SK-N-SH treated with all-trans-retinoic acid at 6 μM for 48 hours (cell line): ENCODE measurements around the gene FHOD1.

Experiments
- ATAC-seq: fragments of 200-7000 bp; cut with Tn5 transposase; 3 replicates; pipeline ENCODE4 v1.9.1; 2020; ENCODE audit warnings: mild to moderate bottlenecking, moderate library complexity
- ARNTL ChIP-seq: fragments of 450-650 bp; formaldehyde crosslinking; IDR thresholded peaks from 2 replicates; pipeline ENCODE4 v1.5.0; 2020; ENCODE audit warnings: low read depth, mild to moderate bottlenecking, moderate library complexity, borderline replicate concordance
- CREB5 ChIP-seq: fragments of 250-450 bp; sonication (Bioruptor Pico); IDR thresholded peaks from 2 replicates; pipeline ENCODE4 v1.5.1; 2020; ENCODE audit warnings: low read depth, mild to moderate bottlenecking, moderate library complexity
- CSDC2 ChIP-seq: fragments of 250-450 bp; sonication (Bioruptor Pico); IDR thresholded peaks from 2 replicates; pipeline ENCODE4 v1.5.0; 2020; ENCODE audit warnings: mild to moderate bottlenecking, moderate library complexity
- CSRNP3 ChIP-seq: fragments of 250-450 bp; sonication (Bioruptor Pico); IDR thresholded peaks from 2 replicates; pipeline ENCODE4 v1.5.1; 2021; ENCODE audit warnings: mild to moderate bottlenecking, moderate library complexity
- ESRRG ChIP-seq: fragments of 250-450 bp; sonication (Bioruptor Pico); IDR thresholded peaks from 2 replicates; pipeline ENCODE4 v1.6.1; 2021; ENCODE audit warnings: mild to moderate bottlenecking
- GLIS3 ChIP-seq: fragments of 250-450 bp; sonication (Bioruptor Pico); IDR thresholded peaks from 2 replicates; pipeline ENCODE4 v1.5.0; 2020; ENCODE audit warnings: mild to moderate bottlenecking, moderate library complexity
- ISL1 ChIP-seq: fragments of 250-450 bp; sonication (Bioruptor Pico); IDR thresholded peaks from 2 replicates; pipeline ENCODE4 v2.1.2; 2022; ENCODE audit warnings: mild to moderate bottlenecking, moderate library complexity
- POU6F1 ChIP-seq: fragments of 250-450 bp; sonication (Bioruptor Pico); IDR thresholded peaks from 2 replicates; pipeline ENCODE4 v1.8.0; 2021; ENCODE audit warnings: low read depth, mild to moderate bottlenecking, moderate library complexity, borderline replicate concordance
- PPARA ChIP-seq: fragments of 250-450 bp; sonication (Bioruptor Pico); IDR thresholded peaks from 2 replicates; pipeline ENCODE4 v1.5.0; 2020; ENCODE audit warnings: mild to moderate bottlenecking, borderline replicate concordance
- RARB ChIP-seq: fragments of 250-450 bp; sonication (Bioruptor Pico); IDR thresholded peaks from 2 replicates; pipeline ENCODE4 v1.8.0; 2021; ENCODE audit warnings: mild to moderate bottlenecking, moderate library complexity
- TOX ChIP-seq: fragments of 250-450 bp; sonication (Bioruptor Pico); IDR thresholded peaks from 2 replicates; pipeline ENCODE4 v1.8.0; 2021; ENCODE audit warnings: mild to moderate bottlenecking, moderate library complexity, borderline replicate concordance
- ZC3H10 ChIP-seq: fragments of 250-450 bp; sonication (Bioruptor Pico); IDR thresholded peaks from 2 replicates; pipeline ENCODE4 v1.5.1; 2021; ENCODE audit warnings: mild to moderate bottlenecking, moderate library complexity
- ZFP3 ChIP-seq: fragments of 250-450 bp; sonication (Bioruptor Pico); IDR thresholded peaks from 2 replicates; pipeline ENCODE4 v1.5.0; 2020; ENCODE audit warnings: mild to moderate bottlenecking, moderate library complexity
- ZFP30 ChIP-seq: fragments of 450-650 bp; formaldehyde crosslinking; IDR thresholded peaks from 2 replicates; pipeline ENCODE4 v1.5.0; 2022; ENCODE audit warnings: mild to moderate bottlenecking, moderate library complexity
- ZNF565 ChIP-seq: fragments of 450-650 bp; formaldehyde crosslinking; conservative IDR thresholded peaks from 2 replicates; pipeline ENCODE4 v1.5.0; 2020; ENCODE audit warnings: low read depth, mild to moderate bottlenecking, moderate library complexity
- ZNF70 ChIP-seq: fragments of 450-650 bp; formaldehyde crosslinking; IDR thresholded peaks from 2 replicates; pipeline ENCODE4 v1.5.0; 2020; ENCODE audit warnings: mild to moderate bottlenecking, moderate library complexity
- ZNF8 ChIP-seq: fragments of 450-650 bp; formaldehyde crosslinking; IDR thresholded peaks from 2 replicates; pipeline ENCODE4 v1.5.0; 2020; ENCODE audit warnings: mild to moderate bottlenecking, moderate library complexity
- TF ChIP-seq, protein P1 (sequence below): fragments of 250-450 bp; sonication (Bioruptor Pico); IDR thresholded peaks from 2 replicates; pipeline ENCODE4 v1.5.0; 2020; ENCODE audit warnings: mild to moderate bottlenecking, moderate library complexity
- TF ChIP-seq, protein P2 (sequence below): fragments of 250-450 bp; sonication (Bioruptor Pico); IDR thresholded peaks from 2 replicates; pipeline ENCODE4 v1.8.0; 2020; ENCODE audit warnings: mild to moderate bottlenecking, moderate library complexity, borderline replicate concordance

FHOD1 gene

DNA sequence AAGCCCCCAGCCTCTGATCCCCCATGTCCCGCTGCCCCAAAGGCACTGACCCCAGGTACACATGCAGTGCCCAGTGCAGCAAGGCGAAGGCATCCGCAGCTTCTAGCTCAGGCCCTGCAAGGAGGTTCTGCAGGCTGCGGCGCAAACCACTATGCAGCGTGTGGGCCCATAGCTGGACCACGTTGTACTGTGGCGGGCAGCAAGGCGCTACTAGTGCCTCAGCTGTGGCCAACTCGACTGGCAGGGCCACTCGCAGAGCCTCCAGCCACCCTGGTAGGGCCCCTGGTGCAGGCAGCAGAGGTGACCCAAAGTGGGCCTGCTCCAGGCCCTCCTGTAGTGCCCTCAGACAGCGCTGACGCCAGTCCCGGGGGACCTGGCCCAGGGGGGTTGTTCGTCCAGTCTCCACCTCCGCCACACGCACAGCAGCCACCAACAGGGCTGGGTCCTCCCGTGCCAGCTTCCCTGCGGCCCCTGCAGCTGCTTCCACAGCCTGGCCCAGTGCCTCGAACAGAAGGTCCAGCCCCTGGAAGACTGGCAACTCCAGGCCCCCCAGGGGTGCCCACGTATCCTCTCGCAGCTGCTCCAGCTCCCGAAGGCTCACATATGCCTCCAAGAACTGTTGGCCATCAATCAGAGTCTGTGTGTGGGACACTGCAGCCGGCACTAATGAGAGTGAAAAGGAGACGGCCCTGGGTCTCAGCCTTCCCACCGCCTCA lies 59.9 kb downstream of the FHOD1 start:
- TF ChIP-seq TOX (CRISPR knock-in tag) (no peak), CSRNP3 (no peak), ESRRG (CRISPR knock-in tag) (no peak), CREB5 (CRISPR knock-in tag) (no peak), ZFP30 (CRISPR knock-in tag) (no peak), POU6F1 (CRISPR knock-in tag) (no peak), ZFP3 (CRISPR knock-in tag) (no peak), ZC3H10 (CRISPR knock-in tag) (no peak)
- TF ChIP-seq, protein P1, sequence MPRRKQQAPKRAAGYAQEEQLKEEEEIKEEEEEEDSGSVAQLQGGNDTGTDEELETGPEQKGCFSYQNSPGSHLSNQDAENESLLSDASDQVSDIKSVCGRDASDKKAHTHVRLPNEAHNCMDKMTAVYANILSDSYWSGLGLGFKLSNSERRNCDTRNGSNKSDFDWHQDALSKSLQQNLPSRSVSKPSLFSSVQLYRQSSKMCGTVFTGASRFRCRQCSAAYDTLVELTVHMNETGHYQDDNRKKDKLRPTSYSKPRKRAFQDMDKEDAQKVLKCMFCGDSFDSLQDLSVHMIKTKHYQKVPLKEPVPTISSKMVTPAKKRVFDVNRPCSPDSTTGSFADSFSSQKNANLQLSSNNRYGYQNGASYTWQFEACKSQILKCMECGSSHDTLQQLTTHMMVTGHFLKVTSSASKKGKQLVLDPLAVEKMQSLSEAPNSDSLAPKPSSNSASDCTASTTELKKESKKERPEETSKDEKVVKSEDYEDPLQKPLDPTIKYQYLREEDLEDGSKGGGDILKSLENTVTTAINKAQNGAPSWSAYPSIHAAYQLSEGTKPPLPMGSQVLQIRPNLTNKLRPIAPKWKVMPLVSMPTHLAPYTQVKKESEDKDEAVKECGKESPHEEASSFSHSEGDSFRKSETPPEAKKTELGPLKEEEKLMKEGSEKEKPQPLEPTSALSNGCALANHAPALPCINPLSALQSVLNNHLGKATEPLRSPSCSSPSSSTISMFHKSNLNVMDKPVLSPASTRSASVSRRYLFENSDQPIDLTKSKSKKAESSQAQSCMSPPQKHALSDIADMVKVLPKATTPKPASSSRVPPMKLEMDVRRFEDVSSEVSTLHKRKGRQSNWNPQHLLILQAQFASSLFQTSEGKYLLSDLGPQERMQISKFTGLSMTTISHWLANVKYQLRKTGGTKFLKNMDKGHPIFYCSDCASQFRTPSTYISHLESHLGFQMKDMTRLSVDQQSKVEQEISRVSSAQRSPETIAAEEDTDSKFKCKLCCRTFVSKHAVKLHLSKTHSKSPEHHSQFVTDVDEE (CRISPR knock-in tag): no peak
- no peak for ATAC-seq

- TF ChIP-seq CSDC2 (CRISPR knock-in tag): no peak
- no peak for TF ChIP-seq ZNF565 (CRISPR knock-in tag)
- TF ChIP-seq ZNF8 (CRISPR knock-in tag): no peak
- TF ChIP-seq RARB (CRISPR knock-in tag): no peak
- TF ChIP-seq GLIS3 (CRISPR knock-in tag): no peak
- TF ChIP-seq CSRNP3: no peak
- no peak for TF ChIP-seq ISL1 (CRISPR knock-in tag)
- TF ChIP-seq ZNF70 (CRISPR knock-in tag): no peak
- no peak for TF ChIP-seq ZC3H10 (CRISPR knock-in tag)
- no peak for TF ChIP-seq ZFP30 (CRISPR knock-in tag)
- TF ChIP-seq ARNTL (CRISPR knock-in tag): no peak
Observed at GRCh38 chr16:67186550-67186950, 60.7 kb downstream of the FHOD1 start.

GRCh38 chr16:67185651-67186134 lies 61.6 kb downstream of the FHOD1 start:
- TF ChIP-seq CSDC2 (CRISPR knock-in tag): no peak
- TF ChIP-seq ZNF70 (CRISPR knock-in tag): no peak
- no peak for TF ChIP-seq ESRRG (CRISPR knock-in tag)
- no peak for TF ChIP-seq ZFP30 (CRISPR knock-in tag)
- no peak for TF ChIP-seq TOX (CRISPR knock-in tag)
- TF ChIP-seq PPARA: no peak
- no peak for TF ChIP-seq GLIS3 (CRISPR knock-in tag)
- TF ChIP-seq ZC3H10 (CRISPR knock-in tag): no peak
- TF ChIP-seq, protein P1 (CRISPR knock-in tag): no peak
- no peak for TF ChIP-seq ZFP3 (CRISPR knock-in tag)
- TF ChIP-seq, protein P2, sequence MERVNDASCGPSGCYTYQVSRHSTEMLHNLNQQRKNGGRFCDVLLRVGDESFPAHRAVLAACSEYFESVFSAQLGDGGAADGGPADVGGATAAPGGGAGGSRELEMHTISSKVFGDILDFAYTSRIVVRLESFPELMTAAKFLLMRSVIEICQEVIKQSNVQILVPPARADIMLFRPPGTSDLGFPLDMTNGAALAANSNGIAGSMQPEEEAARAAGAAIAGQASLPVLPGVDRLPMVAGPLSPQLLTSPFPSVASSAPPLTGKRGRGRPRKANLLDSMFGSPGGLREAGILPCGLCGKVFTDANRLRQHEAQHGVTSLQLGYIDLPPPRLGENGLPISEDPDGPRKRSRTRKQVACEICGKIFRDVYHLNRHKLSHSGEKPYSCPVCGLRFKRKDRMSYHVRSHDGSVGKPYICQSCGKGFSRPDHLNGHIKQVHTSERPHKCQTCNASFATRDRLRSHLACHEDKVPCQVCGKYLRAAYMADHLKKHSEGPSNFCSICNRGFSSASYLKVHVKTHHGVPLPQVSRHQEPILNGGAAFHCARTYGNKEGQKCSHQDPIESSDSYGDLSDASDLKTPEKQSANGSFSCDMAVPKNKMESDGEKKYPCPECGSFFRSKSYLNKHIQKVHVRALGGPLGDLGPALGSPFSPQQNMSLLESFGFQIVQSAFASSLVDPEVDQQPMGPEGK (CRISPR knock-in tag): no peak
- no peak for TF ChIP-seq POU6F1 (CRISPR knock-in tag)
- no peak for TF ChIP-seq ZNF8 (CRISPR knock-in tag)
- TF ChIP-seq ISL1 (CRISPR knock-in tag): no peak
- no peak for ATAC-seq

More at GRCh38 chr16:67186550-67186950, 60.7 kb downstream of the FHOD1 start:
- ATAC-seq: peak; percentile 23
